GM12878 (cell line): ENCODE results near the gene TNFRSF1B. TPM values are rescaled to one million over a fixed set of nuclear protein-coding genes. Genes with fewer than 3 reads are reported as not detected.

ENCODE experiments used
- CBX5 ChIP-seq: sonication (generic); IDR thresholded peaks from 2 replicates; pipeline ENCODE4 v1.6.1; 2016; ENCODE audit warnings: low read depth, moderate library complexity, mild to moderate bottlenecking, inconsistent platforms
- CREB1 ChIP-seq: IDR thresholded peaks from 2 replicates; pipeline ENCODE4 v1.6.1; 2012; ENCODE audit warnings: low read depth, mild to moderate bottlenecking, inconsistent platforms
- CTCF ChIP-seq, 3 experiments: IDR thresholded peaks in 2 of 3; conservative IDR thresholded peaks in 1 of 3; 2 replicates each; pipeline ENCODE4 v1.5.1; 2011; ENCODE audit warnings: low read depth in 3 of 3, low read length in 3 of 3, mild to moderate bottlenecking in 3 of 3, control low read depth in 2 of 3, moderate library complexity in 2 of 3, inconsistent platforms in 1 of 3, mixed read lengths in 1 of 3; ENCODE audit not compliant: control insufficient read depth in 2 of 3, insufficient read depth in 1 of 3; ENCODE audit errors: extremely low read depth in 1 of 3
- CUX1 ChIP-seq: IDR thresholded peaks from 2 replicates; pipeline ENCODE4 v1.6.1; 2012; ENCODE audit warnings: improper control_type of control experiment, low read depth, low read length; ENCODE audit not compliant: insufficient replicate concordance
- HCFC1 ChIP-seq: fragments of 150-350 bp; IDR thresholded peaks from 2 replicates; pipeline ENCODE4 v1.6.1; 2014; ENCODE audit warnings: low read length
- NR2F1 ChIP-seq: fragments of 450-650 bp; conservative IDR thresholded peaks from 2 replicates; pipeline ENCODE4 v1.6.1; 2017; ENCODE audit warnings: mild to moderate bottlenecking
- PAX5 ChIP-seq: IDR thresholded peaks from 2 replicates; pipeline ENCODE4 v1.6.1; 2011; ENCODE audit warnings: low read depth, low read length, borderline replicate concordance
- POLR2AphosphoS2 ChIP-seq: IDR thresholded peaks from 2 replicates; pipeline ENCODE4 v1.6.1; 2011; ENCODE audit warnings: low read depth, mild to moderate bottlenecking, low read length, improper control_type of control experiment, moderate library complexity
- RAD21 ChIP-seq: IDR thresholded peaks from 2 replicates; pipeline ENCODE4 v1.6.1; 2011; ENCODE audit warnings: mild to moderate bottlenecking, low read depth, low read length, moderate library complexity; ENCODE audit not compliant: insufficient read depth
- RBBP5 ChIP-seq: fragments of 200-600 bp; sonication (generic); conservative IDR thresholded peaks from 2 replicates; pipeline ENCODE4 v1.6.1; 2016
- RUNX3 ChIP-seq: IDR thresholded peaks from 2 replicates; pipeline ENCODE4 v1.6.1; 2012; ENCODE audit warnings: low read length, inconsistent platforms
- ZBED1 ChIP-seq: IDR thresholded peaks from 2 replicates; pipeline ENCODE4 v1.6.1; 2016; ENCODE audit warnings: borderline replicate concordance
- polyA plus RNA-seq, 11 experiments: library from polyadenylated mRNA; depleted of rRNA in 4 of 11; unstranded in 6 of 11; stranded (reverse) in 5 of 11; fragments of >200 nt; fragmentation: Nextera tagmentation in 4 of 11; fragmentation: Illumina TruSeq in 1 of 11; extraction: Ambion mirVana in 4 of 11; extraction: Trizol in 1 of 11; gene quantifications; 1 replicate in 1 of 11; 2 replicates in 10 of 11; pipeline versions ENCODE4 v1.2.1 to v1.2.3, GENCODE V29; 2011 to 2016; ENCODE audit warnings: inconsistent platforms in 2 of 11, missing spikeins in 2 of 11, low read depth in 1 of 11
- total RNA-seq, 4 experiments: library from RNA; depleted of rRNA in 3 of 4; stranded (reverse); fragments of >200 nt in 3 of 4; fragmentation: Illumina TruSeq in 1 of 4; extraction: Trizol in 1 of 4; gene quantifications; 2 replicates each; pipeline versions ENCODE4 v1.2.1 to v1.2.3, GENCODE V29; 2013 to 2021
- TF ChIP-seq, protein P1 (sequence below): IDR thresholded peaks from 2 replicates; pipeline ENCODE4 v1.6.1; 2012; ENCODE audit warnings: low read depth, low read length, improper control_type of control experiment
- TF ChIP-seq, protein P2 (sequence below): fragments of 450-650 bp; IDR thresholded peaks from 2 replicates; pipeline ENCODE4 v1.6.1; 2014; ENCODE audit warnings: mild to moderate bottlenecking
- TF ChIP-seq, protein P3 (sequence below): IDR thresholded peaks from 2 replicates; pipeline ENCODE4 v1.6.1; 2011; ENCODE audit warnings: borderline replicate concordance, low read depth, mild to moderate bottlenecking, moderate library complexity, mixed read lengths, low read length; ENCODE audit not compliant: insufficient read depth; ENCODE audit errors: extremely low read length

The TNFRSF1B gene
- total and polyA plus RNA-seq, 10 of the 15 experiments (the other 5 are each of a cell fraction or from before 2014, with no cell fraction given), result 10.1 to 87.2 (median 37.3) TPM

GRCh38 chr1:12148160-12148957, 18.4 kb upstream of the TNFRSF1B start (continued):
- TF ChIP-seq RBBP5, result no peak
- TF ChIP-seq, protein P1, sequence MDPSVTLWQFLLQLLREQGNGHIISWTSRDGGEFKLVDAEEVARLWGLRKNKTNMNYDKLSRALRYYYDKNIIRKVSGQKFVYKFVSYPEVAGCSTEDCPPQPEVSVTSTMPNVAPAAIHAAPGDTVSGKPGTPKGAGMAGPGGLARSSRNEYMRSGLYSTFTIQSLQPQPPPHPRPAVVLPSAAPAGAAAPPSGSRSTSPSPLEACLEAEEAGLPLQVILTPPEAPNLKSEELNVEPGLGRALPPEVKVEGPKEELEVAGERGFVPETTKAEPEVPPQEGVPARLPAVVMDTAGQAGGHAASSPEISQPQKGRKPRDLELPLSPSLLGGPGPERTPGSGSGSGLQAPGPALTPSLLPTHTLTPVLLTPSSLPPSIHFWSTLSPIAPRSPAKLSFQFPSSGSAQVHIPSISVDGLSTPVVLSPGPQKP, result no peak
- TF ChIP-seq PAX5, result no peak
- TF ChIP-seq CUX1, result no peak
- no peak for TF ChIP-seq CREB1
- TF ChIP-seq RAD21, result no peak
- TF ChIP-seq CBX5, result no peak
- TF ChIP-seq NR2F1, result peak; percentile 60
- TF ChIP-seq, protein P2, sequence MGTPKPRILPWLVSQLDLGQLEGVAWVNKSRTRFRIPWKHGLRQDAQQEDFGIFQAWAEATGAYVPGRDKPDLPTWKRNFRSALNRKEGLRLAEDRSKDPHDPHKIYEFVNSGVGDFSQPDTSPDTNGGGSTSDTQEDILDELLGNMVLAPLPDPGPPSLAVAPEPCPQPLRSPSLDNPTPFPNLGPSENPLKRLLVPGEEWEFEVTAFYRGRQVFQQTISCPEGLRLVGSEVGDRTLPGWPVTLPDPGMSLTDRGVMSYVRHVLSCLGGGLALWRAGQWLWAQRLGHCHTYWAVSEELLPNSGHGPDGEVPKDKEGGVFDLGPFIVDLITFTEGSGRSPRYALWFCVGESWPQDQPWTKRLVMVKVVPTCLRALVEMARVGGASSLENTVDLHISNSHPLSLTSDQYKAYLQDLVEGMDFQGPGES, result no peak
- TF ChIP-seq, protein P3, sequence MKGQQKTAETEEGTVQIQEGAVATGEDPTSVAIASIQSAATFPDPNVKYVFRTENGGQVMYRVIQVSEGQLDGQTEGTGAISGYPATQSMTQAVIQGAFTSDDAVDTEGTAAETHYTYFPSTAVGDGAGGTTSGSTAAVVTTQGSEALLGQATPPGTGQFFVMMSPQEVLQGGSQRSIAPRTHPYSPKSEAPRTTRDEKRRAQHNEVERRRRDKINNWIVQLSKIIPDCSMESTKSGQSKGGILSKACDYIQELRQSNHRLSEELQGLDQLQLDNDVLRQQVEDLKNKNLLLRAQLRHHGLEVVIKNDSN, result no peak
- no peak for TF ChIP-seq ZBED1
- TF ChIP-seq HCFC1, result no peak
- no peak for TF ChIP-seq POLR2AphosphoS2
- peak; percentile 78 for TF ChIP-seq RUNX3
- TF ChIP-seq CTCF (IDR thresholded peaks at IDR 0.05 in 2 of 3, conservative IDR thresholded peaks at IDR 0.05 in 1 of 3; ENCODE audit: control insufficient read depth in 2 of 3, extremely low read depth in 1 of 3, insufficient read depth in 1 of 3, low read depth in 3 of 3, low read length in 3 of 3), result no peak
